DOHH2 (cell line): ENCODE results near the gene PPFIA2.

Experiments used
- CTCF ChIP-seq: fragments of 200-600 bp; sonication (generic); IDR thresholded peaks from one replicate; pipeline ENCODE4 v1.5.1; 2014; ENCODE audit warnings: antibody characterized with exemption, mild to moderate bottlenecking, low read depth, low read length; ENCODE audit not compliant: poor library complexity, severe bottlenecking
- EZH2phosphoT487 ChIP-seq: fragments of 200-600 bp; sonication (generic); IDR thresholded peaks from 2 replicates; pipeline ENCODE4 v1.6.1; 2017; ENCODE audit warnings: borderline replicate concordance, mild to moderate bottlenecking, antibody characterized with exemption, low read length, moderate library complexity, mixed read lengths

GRCh38 chr12:81378601-81379285 is 380.4 kb downstream of the PPFIA2 start:
- no peak for TF ChIP-seq CTCF
- no peak for TF ChIP-seq EZH2phosphoT487
